ENCODE measurements around the gene FRK. TPM values are rescaled to one million over a fixed set of nuclear protein-coding genes. Genes with fewer than 3 reads are reported as not detected.

FRK gene
- polyA plus RNA-seq, 1 donor (not counting 4 experiments of a cell fraction or from before 2014, with no cell fraction given), result 2.4 TPM

- dilution Hi-C loops (cut with MboI; ENCODE audit: extremely low pct_ligation_motif_present, low sequenced_read_pairs), result no loop called here
- H3K9me3 ChIP-seq (ENCODE audit: control insufficient read depth, low read depth, low read length), result no peaks in the 10 kb centered on the region
- no peak for TF ChIP-seq CTCF (optimal IDR thresholded peaks at IDR 0.05 in 1 of 3, IDR thresholded peaks at IDR 0.05 in 1 of 3, conservative IDR thresholded peaks at IDR 0.05 in 1 of 3; ENCODE audit: extremely low read depth in 1 of 3, insufficient read depth in 2 of 3, low read length in 3 of 3)
- no peak for TF ChIP-seq EZH2 (IDR thresholded peaks at IDR 0.05; ENCODE audit: low read length)
- no peaks in the 10 kb centered on the region for H4K20me1 ChIP-seq (ENCODE audit: control insufficient read depth, extremely low read depth, insufficient read depth, low read length)
- DNase-seq (ENCODE audit: low read depth, low spot score) (no peak), FAIRE-seq (peak; percentile 81)
- H3K79me2 ChIP-seq (ENCODE audit: control insufficient read depth, insufficient read depth, low read length), result peaks cover 16% of the 10 kb centered on the region
- H3K27ac ChIP-seq (ENCODE audit: control insufficient read depth, insufficient read depth, low read length), result peak overlapping the region; percentile 86
- no peaks in the 10 kb centered on the region for H3K36me3 ChIP-seq (ENCODE audit: control insufficient read depth in 2 of 2, extremely low read depth in 1 of 2, insufficient read depth in 2 of 2, low read length in 2 of 2)
- peaks cover 14% of the 10 kb centered on the region for H3K4me1 ChIP-seq (ENCODE audit: control insufficient read depth, extremely low read depth, insufficient read depth, low read length)
- H3K9me1 ChIP-seq (ENCODE audit: control insufficient read depth, extremely low read depth, insufficient read depth, low read length), result no peaks in the 10 kb centered on the region
- H3K4me3 ChIP-seq (ENCODE audit: control insufficient read depth in 2 of 3, extremely low read depth in 1 of 3, insufficient read depth in 2 of 3, low read depth in 1 of 3, low read length in 3 of 3), result peak overlapping the region; percentile 45 to 74 (median 65)
- H3K4me2 ChIP-seq (ENCODE audit: control insufficient read depth, extremely low read depth, insufficient read depth, low read depth, low read length), result peak overlapping the region; percentile 87
- H3K27me3 ChIP-seq (ENCODE audit: control insufficient read depth, extremely low read depth, insufficient read depth, low read length), result no peaks in the 10 kb centered on the region
- peak overlapping the region; percentile 70 for H3K9ac ChIP-seq (ENCODE audit: control insufficient read depth, extremely low read depth, insufficient read depth, low read length)
- H2AFZ ChIP-seq (ENCODE audit: control insufficient read depth, low read length), result peak overlapping the region; percentile 97
These were observed 749 bp downstream of the FRK start for GRCh38 chr6:116059713-116060571.

GRCh38 chr6:116057766-116058165, 2.9 kb downstream of the FRK start:
- no peak overlapping the region for H3K4me3 ChIP-seq (ENCODE audit: control insufficient read depth in 2 of 3, extremely low read depth in 1 of 3, insufficient read depth in 2 of 3, low read depth in 1 of 3, low read length in 3 of 3)
- H3K9me3 ChIP-seq (ENCODE audit: control insufficient read depth, low read depth, low read length), result no peaks in the 10 kb centered on the region
- no peak overlapping the region for H2AFZ ChIP-seq (ENCODE audit: control insufficient read depth, low read length)
- dilution Hi-C loops (cut with MboI; ENCODE audit: extremely low pct_ligation_motif_present, low sequenced_read_pairs), result no loop called here
- DNase-seq (ENCODE audit: low read depth, low spot score) (no peak), FAIRE-seq (no peak)
- peaks cover 16% of the 10 kb centered on the region for H3K79me2 ChIP-seq (ENCODE audit: control insufficient read depth, insufficient read depth, low read length)
- no peak overlapping the region for H3K9ac ChIP-seq (ENCODE audit: control insufficient read depth, extremely low read depth, insufficient read depth, low read length)
- no peak overlapping the region for H3K27ac ChIP-seq (ENCODE audit: control insufficient read depth, insufficient read depth, low read length)
- no peaks in the 10 kb centered on the region for H4K20me1 ChIP-seq (ENCODE audit: control insufficient read depth, extremely low read depth, insufficient read depth, low read length)
- no peaks in the 10 kb centered on the region for H3K9me1 ChIP-seq (ENCODE audit: control insufficient read depth, extremely low read depth, insufficient read depth, low read length)
- H3K36me3 ChIP-seq (ENCODE audit: control insufficient read depth in 2 of 2, extremely low read depth in 1 of 2, insufficient read depth in 2 of 2, low read length in 2 of 2), result no peaks in the 10 kb centered on the region
- H3K4me1 ChIP-seq (ENCODE audit: control insufficient read depth, extremely low read depth, insufficient read depth, low read length), result peaks cover 14% of the 10 kb centered on the region
- H3K4me2 ChIP-seq (ENCODE audit: control insufficient read depth, extremely low read depth, insufficient read depth, low read depth, low read length), result peak overlapping the region; percentile 40
- H3K27me3 ChIP-seq (ENCODE audit: control insufficient read depth, extremely low read depth, insufficient read depth, low read length), result no peaks in the 10 kb centered on the region
- TF ChIP-seq CTCF (optimal IDR thresholded peaks at IDR 0.05 in 1 of 3, IDR thresholded peaks at IDR 0.05 in 1 of 3, conservative IDR thresholded peaks at IDR 0.05 in 1 of 3; ENCODE audit: extremely low read depth in 1 of 3, insufficient read depth in 2 of 3, low read length in 3 of 3), result no peak
- no peak for TF ChIP-seq EZH2 (IDR thresholded peaks at IDR 0.05; ENCODE audit: low read length)

Measured in keratinocyte (primary cell).